Panc1 (cell line): ENCODE data around the gene KAZN. TPM values are rescaled to one million over a fixed set of nuclear protein-coding genes. Genes with fewer than 3 reads are reported as not detected.
A peak's percentile ranks its signal among the peaks of the same experiment; 100 is the strongest.

Source experiments
- ATAC-seq: fragments of 200-7000 bp; cut with Tn5 transposase; 2 replicates; pipeline ENCODE4 v1.9.1; 2020; ENCODE audit warnings: mild to moderate bottlenecking, moderate library complexity
- BruUV-seq: library from RNA; stranded (reverse); fragments of 400-500 nt; replicated peaks from 2 replicates; lab custom pipeline; 2021; lab: Mats Ljungman, UMichigan
- CTCF ChIA-PET: fragments of 300-600 bp; sonication (Branson Sonifier 250); formaldehyde crosslinking; loops from one replicate; lab custom pipeline; 2022; ENCODE audit warnings: antibody characterized with exemption; lab: Charles Lee
- POLR2A ChIA-PET: fragments of 300-600 bp; sonication (Branson Sonifier 250); formaldehyde crosslinking; loops from one replicate; lab custom pipeline; 2022; ENCODE audit warnings: antibody characterized with exemption; lab: Charles Lee
- DNase-seq: peaks from one replicate; pipeline ENCODE4 v3.0.0-alpha.2; 2010; ENCODE audit warnings: low read depth, low spot score
- H3K27ac ChIP-seq: 2 replicates; pipeline ENCODE4 v1.5.1; 2011; ENCODE audit warnings: mild to moderate bottlenecking, low read length, inconsistent platforms
- H3K27me3 ChIP-seq: fragments of 200-500 bp; sonication (Bioruptor generic); 2 replicates; pipeline ENCODE4 v1.6.0; 2014; ENCODE audit warnings: low read length, inconsistent platforms; ENCODE audit not compliant: control insufficient read depth, insufficient read depth
- H3K36me3 ChIP-seq: fragments of 200-500 bp; sonication (Bioruptor generic); 2 replicates; pipeline ENCODE4 v1.5.1; 2014; ENCODE audit warnings: inconsistent platforms, mild to moderate bottlenecking, low read length, moderate library complexity; ENCODE audit not compliant: control insufficient read depth, insufficient read depth
- H3K4me1 ChIP-seq: 2 replicates; pipeline ENCODE4 v1.5.1; 2011; ENCODE audit warnings: inconsistent platforms, mild to moderate bottlenecking, low read length, moderate library complexity; ENCODE audit not compliant: control insufficient read depth, insufficient read depth
- H3K4me3 ChIP-seq, 2 experiments: 2 replicates each; pipeline ENCODE4 v1.5.1; 2011 to 2012; ENCODE audit warnings: low read depth in 2 of 2, low read length in 2 of 2, mild to moderate bottlenecking in 2 of 2, inconsistent platforms in 1 of 2, moderate library complexity in 1 of 2
- H3K9me3 ChIP-seq: fragments of 200-500 bp; sonication (Bioruptor generic); 2 replicates; pipeline ENCODE4 v1.5.1; 2014; ENCODE audit warnings: low read depth, mild to moderate bottlenecking, inconsistent platforms, low read length, moderate library complexity; ENCODE audit not compliant: control insufficient read depth, insufficient read depth
- CTCF ChIP-seq: fragments of 450-650 bp; IDR thresholded peaks from 2 replicates; pipeline ENCODE4 v1.5.1; 2017; ENCODE audit warnings: mild to moderate bottlenecking
- POLR2AphosphoS5 ChIP-seq: IDR thresholded peaks from 2 replicates; pipeline ENCODE4 v1.6.1; 2012; ENCODE audit warnings: mild to moderate bottlenecking, low read depth, low read length, moderate library complexity
- SIN3A ChIP-seq: IDR thresholded peaks from 2 replicates; pipeline ENCODE4 v1.6.1; 2012; ENCODE audit warnings: low read depth, mild to moderate bottlenecking, low read length, moderate library complexity, borderline replicate concordance; ENCODE audit not compliant: insufficient read depth
- TCF7L2 ChIP-seq: IDR thresholded peaks from 2 replicates; pipeline ENCODE4 v1.6.1; 2011; ENCODE audit warnings: mild to moderate bottlenecking, low read depth, low read length, inconsistent platforms
- in situ Hi-C: cut with HindIII; loops from 2 replicates; pipeline ENCODE4 v1.10.0; 2016; ENCODE audit warnings: low sequenced_read_pairs, low pct_unique_long_range_greater_than_20kb
- intact Hi-C: fragments of 100-400 bp; cut with micrococcal nuclease; formaldehyde crosslinking; loops from one replicate; pipeline ENCODE4 v1.10.0; 2022; ENCODE audit not compliant: unreplicated experiment
- total RNA-seq: library from RNA; stranded (reverse); gene quantifications from one replicate; pipeline ENCODE4 v1.2.1, GENCODE V29; 2021; ENCODE audit not compliant: unreplicated experiment
- TF ChIP-seq, protein P1 (sequence below), 2 experiments: IDR thresholded peaks; 2 replicates each; pipeline ENCODE4 v1.6.1; 2011 to 2012; ENCODE audit warnings: low read depth in 2 of 2, control low read depth in 1 of 2, low read length in 1 of 2, mild to moderate bottlenecking in 1 of 2, moderate library complexity in 1 of 2; ENCODE audit not compliant: insufficient read depth in 1 of 2

Gene KAZN
- total RNA-seq, 1 experiment from 2014 or later, result 6.6 TPM

- in situ Hi-C loops (no loop called here), intact Hi-C loops (no loop called here)
- H3K27ac ChIP-seq, result no peak overlapping the region
- H3K36me3 ChIP-seq, result no peaks in the 10 kb centered on the region
- CTCF ChIA-PET, result interaction anchor here (2.2 kb wide), 1 partner anchor 121 kb away, joined by 10 read pairs; no protein-coding TSS in a partner anchor
- H3K27me3 ChIP-seq, result no peaks in the 10 kb centered on the region
- TF ChIP-seq POLR2AphosphoS5 (no peak), TCF7L2 (no peak), CTCF (no peak), SIN3A (no peak)
- TF ChIP-seq, protein P1, sequence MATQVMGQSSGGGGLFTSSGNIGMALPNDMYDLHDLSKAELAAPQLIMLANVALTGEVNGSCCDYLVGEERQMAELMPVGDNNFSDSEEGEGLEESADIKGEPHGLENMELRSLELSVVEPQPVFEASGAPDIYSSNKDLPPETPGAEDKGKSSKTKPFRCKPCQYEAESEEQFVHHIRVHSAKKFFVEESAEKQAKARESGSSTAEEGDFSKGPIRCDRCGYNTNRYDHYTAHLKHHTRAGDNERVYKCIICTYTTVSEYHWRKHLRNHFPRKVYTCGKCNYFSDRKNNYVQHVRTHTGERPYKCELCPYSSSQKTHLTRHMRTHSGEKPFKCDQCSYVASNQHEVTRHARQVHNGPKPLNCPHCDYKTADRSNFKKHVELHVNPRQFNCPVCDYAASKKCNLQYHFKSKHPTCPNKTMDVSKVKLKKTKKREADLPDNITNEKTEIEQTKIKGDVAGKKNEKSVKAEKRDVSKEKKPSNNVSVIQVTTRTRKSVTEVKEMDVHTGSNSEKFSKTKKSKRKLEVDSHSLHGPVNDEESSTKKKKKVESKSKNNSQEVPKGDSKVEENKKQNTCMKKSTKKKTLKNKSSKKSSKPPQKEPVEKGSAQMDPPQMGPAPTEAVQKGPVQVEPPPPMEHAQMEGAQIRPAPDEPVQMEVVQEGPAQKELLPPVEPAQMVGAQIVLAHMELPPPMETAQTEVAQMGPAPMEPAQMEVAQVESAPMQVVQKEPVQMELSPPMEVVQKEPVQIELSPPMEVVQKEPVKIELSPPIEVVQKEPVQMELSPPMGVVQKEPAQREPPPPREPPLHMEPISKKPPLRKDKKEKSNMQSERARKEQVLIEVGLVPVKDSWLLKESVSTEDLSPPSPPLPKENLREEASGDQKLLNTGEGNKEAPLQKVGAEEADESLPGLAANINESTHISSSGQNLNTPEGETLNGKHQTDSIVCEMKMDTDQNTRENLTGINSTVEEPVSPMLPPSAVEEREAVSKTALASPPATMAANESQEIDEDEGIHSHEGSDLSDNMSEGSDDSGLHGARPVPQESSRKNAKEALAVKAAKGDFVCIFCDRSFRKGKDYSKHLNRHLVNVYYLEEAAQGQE (IDR thresholded peaks at IDR 0.05; ENCODE audit: insufficient read depth in 1 of 2, low read depth in 2 of 2, low read length in 1 of 2), result no peak
- H3K4me1 ChIP-seq, result peaks cover 13% of the 10 kb centered on the region
- ATAC-seq (no peak), DNase-seq (no peak)
- no peaks in the 10 kb centered on the region for H3K9me3 ChIP-seq
- POLR2A ChIA-PET, result no interaction called here
- no peak overlapping the region for H3K4me3 ChIP-seq
- no TSS peak for BruUV-seq
Observed at GRCh38 chr1:15151377-15151806, 552.9 kb downstream of the KAZN start.

- Histone ChIP-seq H3K27me3 (no peaks in the 10 kb centered on the region), H3K9me3 (no peaks in the 10 kb centered on the region), H3K36me3 (no peaks in the 10 kb centered on the region), H3K4me3 (peak overlapping the region; percentile 68 to 87; a peak in 3 of 4 replicates), H3K27ac (no peak overlapping the region), H3K4me1 (peaks cover 18% of the 10 kb centered on the region)
- ATAC-seq, result no peak
- in situ Hi-C loops (no loop called here), intact Hi-C loops (no loop called here)
- DNase-seq, result no peak
- ChIA-PET POLR2A (no interaction called here), CTCF (interaction anchor here (0.8 to 2.2 kb wide), 2 partner anchors 120 to 150 kb away, joined by 6 to 10 read pairs; no protein-coding TSS in a partner anchor)
- BruUV-seq, result no TSS peak
- TF ChIP-seq, protein P1 (IDR thresholded peaks at IDR 0.05; ENCODE audit: insufficient read depth in 1 of 2, low read depth in 2 of 2, low read length in 1 of 2), result no peak
- no peak for TF ChIP-seq POLR2AphosphoS5
- no peak for TF ChIP-seq TCF7L2
- TF ChIP-seq CTCF, result no peak
- no peak for TF ChIP-seq SIN3A
Observed at GRCh38 chr1:15151871-15152270, 553.4 kb downstream of the KAZN start.
